Immature natural killer cell (primary cell): ENCODE results near the gene DPYSL4. TPM values are rescaled to one million over a fixed set of nuclear protein-coding genes. Genes with fewer than 3 reads are reported as not detected.

Experiments used
- DNase-seq, 3 donors: peaks; one replicate each; pipeline ENCODE4 v3.0.0; 2022; ENCODE audit warnings: mixed read lengths in 1 of 3
- H3K27ac Mint-ChIP-seq, 6 donors: one replicate each; pipeline ENCODE4 v1.8.0; 2020; ENCODE audit warnings: mixed read lengths in 6 of 6, mild to moderate bottlenecking in 5 of 6, inconsistent platforms in 4 of 6, moderate library complexity in 3 of 6
- H3K27me3 Mint-ChIP-seq, 3 donors: one replicate each; pipeline ENCODE4 v1.8.0; 2020 to 2021; ENCODE audit warnings: low read depth in 3 of 3, mild to moderate bottlenecking in 3 of 3, mixed read lengths in 3 of 3, moderate library complexity in 3 of 3, inconsistent platforms in 1 of 3
- H3K36me3 Mint-ChIP-seq, 3 donors: one replicate each; pipeline ENCODE4 v1.8.0; 2020; ENCODE audit warnings: mixed read lengths in 3 of 3, inconsistent platforms in 2 of 3, mild to moderate bottlenecking in 2 of 3
- H3K4me1 Mint-ChIP-seq, 2 donors: one replicate each; pipeline ENCODE4 v1.8.0; 2020; ENCODE audit warnings: inconsistent platforms in 2 of 2, mild to moderate bottlenecking in 2 of 2, mixed read lengths in 2 of 2, moderate library complexity in 1 of 2
- H3K4me3 Mint-ChIP-seq, 5 donors: one replicate each; pipeline ENCODE4 v1.8.0; 2020; ENCODE audit warnings: mild to moderate bottlenecking in 5 of 5, mixed read lengths in 5 of 5, inconsistent platforms in 3 of 5, moderate library complexity in 3 of 5
- H3K9me3 Mint-ChIP-seq, 6 donors: one replicate each; pipeline ENCODE4 v1.8.0; 2020; ENCODE audit warnings: mild to moderate bottlenecking in 6 of 6, mixed read lengths in 6 of 6, inconsistent platforms in 4 of 6, moderate library complexity in 3 of 6
- polyA plus RNA-seq, 3 donors: library from polyadenylated mRNA; unstranded; fragments of 300-500 nt; fragmentation: Illumina TruSeq; gene quantifications; one replicate each; pipeline ENCODE4 v1.2.3, GENCODE V29; 2021

DPYSL4 gene
- polyA plus RNA-seq, 3 donors from 2014 or later: not detected

DNA sequence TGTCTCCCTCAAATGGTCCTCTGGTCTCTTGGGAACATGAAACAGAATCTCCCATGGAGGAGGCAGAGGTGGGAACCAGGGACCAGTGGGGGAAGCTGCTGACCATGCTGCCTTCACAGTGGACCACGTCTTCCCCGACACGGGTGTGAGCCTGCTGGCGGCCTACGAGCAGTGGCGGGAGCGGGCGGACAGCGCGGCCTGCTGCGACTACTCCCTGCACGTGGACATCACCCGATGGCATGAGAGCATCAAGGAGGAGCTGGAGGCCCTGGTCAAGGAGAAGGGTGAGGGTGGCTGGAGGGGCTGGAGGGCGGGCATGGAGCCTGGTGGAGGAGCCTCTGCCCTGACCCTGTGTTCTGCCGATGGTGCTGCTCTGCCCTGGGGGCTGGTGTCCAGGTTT, 8.0 kb downstream of the DPYSL4 start:
- Mint-ChIP-seq H3K27ac (no peak overlapping the region), H3K4me3 (no peak overlapping the region), H3K4me1 (no peaks in the 10 kb centered on the region), H3K27me3 (peaks cover 5 to 10% (median 8%) of the 10 kb centered on the region in 3 donors), H3K36me3 (no peaks in the 10 kb centered on the region), H3K9me3 (peaks cover 0 to 2% (median 0%) of the 10 kb centered on the region in 6 donors)
- DNase-seq: no peak

DNA sequence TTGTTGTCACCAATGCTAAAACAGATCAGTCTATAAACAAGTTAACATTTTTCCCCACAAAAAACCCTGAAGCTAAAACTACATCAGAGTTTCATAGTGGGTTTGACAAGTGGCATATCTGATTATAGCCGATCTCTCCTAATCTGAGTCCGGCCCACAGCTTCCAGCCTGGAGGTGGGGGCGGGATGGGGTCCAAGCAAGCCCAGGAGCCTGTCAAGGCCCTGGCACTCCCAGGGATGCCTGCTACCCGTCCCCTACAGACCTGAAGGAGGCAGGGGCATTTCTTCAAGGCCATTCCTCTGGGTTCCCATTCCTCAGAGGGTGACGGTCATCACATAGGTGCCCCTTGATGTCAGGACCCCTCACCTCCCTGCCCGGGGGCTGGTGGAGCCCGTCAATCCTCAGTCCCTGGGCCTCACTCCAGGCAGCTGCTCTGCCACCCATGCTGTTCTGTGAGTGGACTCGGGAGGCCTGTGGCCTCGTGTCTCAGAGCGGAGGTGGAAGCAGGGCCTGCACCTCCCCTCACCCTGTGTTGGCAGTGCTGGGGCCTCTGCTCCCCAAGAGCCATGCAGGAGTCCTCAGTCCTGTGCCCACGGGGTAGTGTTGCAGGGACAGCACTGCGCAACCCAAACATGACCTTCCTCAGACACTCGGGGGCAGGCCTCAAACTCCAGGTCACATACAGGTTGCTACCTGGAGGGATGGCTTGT, 8.8 kb downstream of the DPYSL4 start:
- Mint-ChIP-seq H3K27ac (no peak overlapping the region), H3K4me3 (no peak overlapping the region), H3K4me1 (no peaks in the 10 kb centered on the region), H3K27me3 (peaks cover 3 to 7% (median 3%) of the 10 kb centered on the region in 3 donors), H3K36me3 (no peaks in the 10 kb centered on the region), H3K9me3 (peaks cover 0 to 2% (median 0%) of the 10 kb centered on the region in 6 donors)
- no peak for DNase-seq

GRCh38 chr10:132196178-132197113, 9.7 kb downstream of the DPYSL4 start:
- Mint-ChIP-seq H3K4me3 (no peak overlapping the region), H3K36me3 (no peaks in the 10 kb centered on the region), H3K4me1 (no peaks in the 10 kb centered on the region), H3K27me3 (peaks cover 3 to 7% (median 3%) of the 10 kb centered on the region in 3 donors), H3K9me3 (no peaks in the 10 kb centered on the region), H3K27ac (no peak overlapping the region)
- no peak for DNase-seq

DNA sequence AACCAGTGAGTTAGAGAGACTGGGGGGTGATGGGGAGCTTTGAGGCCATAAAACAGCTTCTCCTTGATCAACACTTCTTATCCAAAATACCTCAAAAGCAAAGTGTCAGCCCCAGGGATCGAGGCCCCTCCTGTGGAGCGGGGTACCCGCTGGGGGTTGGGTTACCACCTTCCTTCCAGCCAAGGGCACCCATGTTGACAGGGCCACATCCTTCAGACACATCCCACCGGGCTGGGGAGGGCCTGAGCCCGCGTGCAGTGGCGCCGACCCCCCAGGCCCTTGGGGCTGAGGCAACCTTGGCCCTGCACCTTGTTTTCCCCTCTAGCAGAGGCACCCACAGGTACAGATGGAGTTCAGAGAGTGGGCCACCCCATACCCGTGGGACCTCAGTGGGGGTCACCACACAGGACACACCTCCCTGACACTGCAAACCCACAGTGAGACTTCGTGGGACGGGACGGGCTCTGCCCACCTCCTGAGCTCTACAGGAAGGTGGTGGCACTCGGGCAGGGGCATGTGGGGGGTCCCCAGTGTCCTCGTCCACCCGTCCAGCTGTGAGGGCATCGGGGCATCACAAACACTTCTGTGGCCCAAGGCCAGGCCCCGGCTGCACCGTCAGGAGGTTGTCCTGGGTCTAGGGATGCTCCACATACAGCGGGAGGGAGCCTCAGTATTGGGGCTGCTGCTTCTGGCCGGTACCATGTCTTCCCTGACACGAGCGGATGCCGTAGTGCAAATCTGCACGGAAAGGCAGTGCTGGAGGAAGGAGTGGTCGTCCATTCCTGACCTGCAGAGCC, 10.7 kb downstream of the DPYSL4 start:
- Mint-ChIP-seq H3K4me3 (no peak overlapping the region), H3K9me3 (no peaks in the 10 kb centered on the region), H3K4me1 (no peaks in the 10 kb centered on the region), H3K27me3 (peaks cover 3 to 7% (median 3%) of the 10 kb centered on the region in 3 donors), H3K27ac (no peak overlapping the region), H3K36me3 (no peaks in the 10 kb centered on the region)
- no peak for DNase-seq

DNA sequence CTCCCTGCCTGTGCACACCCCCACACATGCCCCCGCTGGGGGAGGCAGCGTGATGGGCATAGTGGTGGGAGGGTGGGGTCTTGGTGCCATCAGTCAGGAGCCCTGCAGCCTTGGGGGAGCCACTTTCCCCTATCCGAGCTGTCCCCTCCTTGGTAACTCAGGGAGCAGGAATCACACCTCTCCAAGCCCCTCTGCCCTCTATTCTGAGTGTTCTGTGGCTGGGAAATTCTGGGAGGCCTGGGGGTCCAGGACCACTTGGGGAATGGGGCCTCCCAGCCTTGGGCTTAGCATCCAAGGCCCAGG, 11.3 kb downstream of the DPYSL4 start:
- H3K27ac Mint-ChIP-seq: no peak overlapping the region
- H3K36me3 Mint-ChIP-seq: no peaks in the 10 kb centered on the region
- H3K27me3 Mint-ChIP-seq: peaks cover 3 to 4% (median 3%) of the 10 kb centered on the region in 3 donors
- no peaks in the 10 kb centered on the region for H3K4me1 Mint-ChIP-seq
- H3K4me3 Mint-ChIP-seq: no peak overlapping the region
- no peak for DNase-seq
- H3K9me3 Mint-ChIP-seq: no peaks in the 10 kb centered on the region

DNA sequence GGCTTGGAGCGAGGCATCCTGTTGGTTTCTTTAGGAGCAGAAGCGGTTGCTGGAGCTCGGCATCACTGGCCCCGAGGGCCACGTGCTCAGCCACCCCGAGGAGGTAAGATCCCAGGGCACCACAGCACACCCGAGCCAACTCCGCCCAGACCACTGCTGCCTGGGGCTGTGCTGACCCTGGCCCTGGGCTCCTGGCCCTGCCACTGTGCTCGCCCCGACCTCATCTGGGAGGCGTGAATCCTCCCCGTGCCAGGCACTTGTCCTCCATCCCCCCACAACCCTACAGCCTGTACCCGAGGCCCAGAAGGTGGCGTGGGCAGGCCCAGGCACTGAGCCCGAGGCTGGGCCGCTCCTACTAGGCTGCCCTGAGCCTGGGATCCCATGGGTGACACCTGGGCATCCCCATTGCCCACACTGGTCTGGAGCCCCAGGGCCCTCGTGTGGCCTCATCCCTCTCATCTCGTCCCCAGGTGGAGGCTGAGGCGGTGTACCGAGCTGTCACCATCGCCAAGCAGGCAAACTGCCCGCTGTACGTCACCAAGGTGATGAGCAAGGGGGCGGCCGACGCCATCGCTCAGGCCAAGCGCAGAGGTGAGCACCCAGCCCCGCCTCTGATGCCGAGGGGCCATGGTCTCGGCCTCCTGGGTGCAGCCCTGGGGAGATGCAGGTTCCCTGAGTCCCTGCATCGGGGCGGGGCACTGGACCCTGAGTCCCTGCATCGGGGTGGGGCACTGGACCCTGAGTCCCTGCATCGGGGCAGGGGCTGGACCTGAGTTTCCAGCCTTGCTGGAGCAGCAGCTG, 11.8 kb downstream of the DPYSL4 start:
- H3K4me1 Mint-ChIP-seq: no peaks in the 10 kb centered on the region
- H3K27ac Mint-ChIP-seq: no peak overlapping the region
- H3K9me3 Mint-ChIP-seq: no peaks in the 10 kb centered on the region
- no peaks in the 10 kb centered on the region for H3K36me3 Mint-ChIP-seq
- peaks cover 3 to 4% (median 3%) of the 10 kb centered on the region in 3 donors for H3K27me3 Mint-ChIP-seq
- DNase-seq: no peak
- no peak overlapping the region for H3K4me3 Mint-ChIP-seq

GRCh38 chr10:132199268-132199853, 12.6 kb downstream of the DPYSL4 start:
- Mint-ChIP-seq H3K9me3 (no peaks in the 10 kb centered on the region), H3K27me3 (peaks cover 2 to 4% (median 3%) of the 10 kb centered on the region in 3 donors), H3K4me3 (no peak overlapping the region), H3K36me3 (no peaks in the 10 kb centered on the region), H3K27ac (no peak overlapping the region), H3K4me1 (no peaks in the 10 kb centered on the region)
- DNase-seq: no peak

GRCh38 chr10:132199854-132200311, 13.1 kb downstream of the DPYSL4 start:
- no peak for DNase-seq
- Mint-ChIP-seq H3K27me3 (peaks cover 2 to 3% (median 2%) of the 10 kb centered on the region in 3 donors), H3K36me3 (no peaks in the 10 kb centered on the region), H3K27ac (no peak overlapping the region), H3K4me1 (no peaks in the 10 kb centered on the region), H3K4me3 (no peak overlapping the region), H3K9me3 (no peaks in the 10 kb centered on the region)

GRCh38 chr10:132200344-132201110, 13.8 kb downstream of the DPYSL4 start:
- H3K4me1 Mint-ChIP-seq: no peaks in the 10 kb centered on the region
- no peak overlapping the region for H3K27ac Mint-ChIP-seq
- no peak overlapping the region for H3K4me3 Mint-ChIP-seq
- H3K36me3 Mint-ChIP-seq: no peaks in the 10 kb centered on the region
- H3K9me3 Mint-ChIP-seq: no peaks in the 10 kb centered on the region
- DNase-seq: no peak
- peaks cover 0 to 2% (median 0%) of the 10 kb centered on the region in 3 donors for H3K27me3 Mint-ChIP-seq

GRCh38 chr10:132201111-132201969, 14.6 kb downstream of the DPYSL4 start:
- Mint-ChIP-seq H3K27me3 (peaks cover 0 to 2% (median 0%) of the 10 kb centered on the region in 3 donors), H3K36me3 (no peaks in the 10 kb centered on the region), H3K9me3 (no peaks in the 10 kb centered on the region), H3K4me1 (no peaks in the 10 kb centered on the region), H3K27ac (no peak overlapping the region), H3K4me3 (no peak overlapping the region)
- DNase-seq: no peak

- Mint-ChIP-seq H3K27me3 (peaks cover 0 to 2% (median 0%) of the 10 kb centered on the region in 3 donors), H3K4me1 (no peaks in the 10 kb centered on the region), H3K9me3 (no peaks in the 10 kb centered on the region), H3K36me3 (no peaks in the 10 kb centered on the region), H3K27ac (no peak overlapping the region), H3K4me3 (no peak overlapping the region)
- no peak for DNase-seq
These were observed 15.6 kb downstream of the DPYSL4 start for GRCh38 chr10:132202070-132202970.
